PFSK-1 (cell line): Measurements from ENCODE around the gene SMCO3.

Source experiments
- FOXP2 ChIP-seq: optimal IDR thresholded peaks from 2 replicates; pipeline ENCODE3; 2011; ENCODE audit warnings: borderline replicate concordance, control low read depth, inconsistent platforms; ENCODE audit not compliant: insufficient read depth; ENCODE audit errors: extremely low read length, extremely low read depth
- POLR2AphosphoS5 ChIP-seq: IDR thresholded peaks from 2 replicates; pipeline ENCODE4 v1.6.1; 2012; ENCODE audit warnings: low read depth, mild to moderate bottlenecking, control low read depth, low read length, moderate library complexity
- SIN3A ChIP-seq: IDR thresholded peaks from 2 replicates; pipeline ENCODE4 v1.6.1; 2012; ENCODE audit warnings: mild to moderate bottlenecking, low read length, moderate library complexity, borderline replicate concordance; ENCODE audit not compliant: insufficient read depth
- TAF1 ChIP-seq: IDR thresholded peaks from 2 replicates; pipeline ENCODE4 v1.6.1; 2012; ENCODE audit warnings: low read length, control low read depth, borderline replicate concordance; ENCODE audit not compliant: insufficient read depth
- TF ChIP-seq, protein P1 (sequence below), 2 experiments: IDR thresholded peaks; 2 replicates each; pipeline versions ENCODE4 v1.6.1 to v1.8.0; 2011 to 2012; ENCODE audit warnings: low read depth in 2 of 2, low read length in 2 of 2, control low read depth in 1 of 2, inconsistent platforms in 1 of 2, mild to moderate bottlenecking in 1 of 2, moderate library complexity in 1 of 2; ENCODE audit not compliant: insufficient read depth in 1 of 2

- TF ChIP-seq, protein P1, sequence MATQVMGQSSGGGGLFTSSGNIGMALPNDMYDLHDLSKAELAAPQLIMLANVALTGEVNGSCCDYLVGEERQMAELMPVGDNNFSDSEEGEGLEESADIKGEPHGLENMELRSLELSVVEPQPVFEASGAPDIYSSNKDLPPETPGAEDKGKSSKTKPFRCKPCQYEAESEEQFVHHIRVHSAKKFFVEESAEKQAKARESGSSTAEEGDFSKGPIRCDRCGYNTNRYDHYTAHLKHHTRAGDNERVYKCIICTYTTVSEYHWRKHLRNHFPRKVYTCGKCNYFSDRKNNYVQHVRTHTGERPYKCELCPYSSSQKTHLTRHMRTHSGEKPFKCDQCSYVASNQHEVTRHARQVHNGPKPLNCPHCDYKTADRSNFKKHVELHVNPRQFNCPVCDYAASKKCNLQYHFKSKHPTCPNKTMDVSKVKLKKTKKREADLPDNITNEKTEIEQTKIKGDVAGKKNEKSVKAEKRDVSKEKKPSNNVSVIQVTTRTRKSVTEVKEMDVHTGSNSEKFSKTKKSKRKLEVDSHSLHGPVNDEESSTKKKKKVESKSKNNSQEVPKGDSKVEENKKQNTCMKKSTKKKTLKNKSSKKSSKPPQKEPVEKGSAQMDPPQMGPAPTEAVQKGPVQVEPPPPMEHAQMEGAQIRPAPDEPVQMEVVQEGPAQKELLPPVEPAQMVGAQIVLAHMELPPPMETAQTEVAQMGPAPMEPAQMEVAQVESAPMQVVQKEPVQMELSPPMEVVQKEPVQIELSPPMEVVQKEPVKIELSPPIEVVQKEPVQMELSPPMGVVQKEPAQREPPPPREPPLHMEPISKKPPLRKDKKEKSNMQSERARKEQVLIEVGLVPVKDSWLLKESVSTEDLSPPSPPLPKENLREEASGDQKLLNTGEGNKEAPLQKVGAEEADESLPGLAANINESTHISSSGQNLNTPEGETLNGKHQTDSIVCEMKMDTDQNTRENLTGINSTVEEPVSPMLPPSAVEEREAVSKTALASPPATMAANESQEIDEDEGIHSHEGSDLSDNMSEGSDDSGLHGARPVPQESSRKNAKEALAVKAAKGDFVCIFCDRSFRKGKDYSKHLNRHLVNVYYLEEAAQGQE (IDR thresholded peaks at IDR 0.05; ENCODE audit: insufficient read depth in 1 of 2, low read depth in 2 of 2, low read length in 2 of 2), result no peak
- no peak for TF ChIP-seq TAF1
- no peak for TF ChIP-seq FOXP2
- TF ChIP-seq POLR2AphosphoS5, result no peak
- no peak for TF ChIP-seq SIN3A
Observed at GRCh38 chr12:14824012-14824634, 10.1 kb upstream of the SMCO3 start.
